ENCODE results near the gene LRRC45. TPM values are rescaled to one million over a fixed set of nuclear protein-coding genes. Genes with fewer than 3 reads are reported as not detected.
A peak's percentile ranks its signal among the peaks of the same experiment; 100 is the strongest.

The LRRC45 gene
- total and polyA plus RNA-seq, 9 of the 15 experiments (the other 6 are each of a cell fraction or from before 2014, with no cell fraction given) = 3.5 to 21.5 (median 11.2) TPM; not detected in 2

DNA sequence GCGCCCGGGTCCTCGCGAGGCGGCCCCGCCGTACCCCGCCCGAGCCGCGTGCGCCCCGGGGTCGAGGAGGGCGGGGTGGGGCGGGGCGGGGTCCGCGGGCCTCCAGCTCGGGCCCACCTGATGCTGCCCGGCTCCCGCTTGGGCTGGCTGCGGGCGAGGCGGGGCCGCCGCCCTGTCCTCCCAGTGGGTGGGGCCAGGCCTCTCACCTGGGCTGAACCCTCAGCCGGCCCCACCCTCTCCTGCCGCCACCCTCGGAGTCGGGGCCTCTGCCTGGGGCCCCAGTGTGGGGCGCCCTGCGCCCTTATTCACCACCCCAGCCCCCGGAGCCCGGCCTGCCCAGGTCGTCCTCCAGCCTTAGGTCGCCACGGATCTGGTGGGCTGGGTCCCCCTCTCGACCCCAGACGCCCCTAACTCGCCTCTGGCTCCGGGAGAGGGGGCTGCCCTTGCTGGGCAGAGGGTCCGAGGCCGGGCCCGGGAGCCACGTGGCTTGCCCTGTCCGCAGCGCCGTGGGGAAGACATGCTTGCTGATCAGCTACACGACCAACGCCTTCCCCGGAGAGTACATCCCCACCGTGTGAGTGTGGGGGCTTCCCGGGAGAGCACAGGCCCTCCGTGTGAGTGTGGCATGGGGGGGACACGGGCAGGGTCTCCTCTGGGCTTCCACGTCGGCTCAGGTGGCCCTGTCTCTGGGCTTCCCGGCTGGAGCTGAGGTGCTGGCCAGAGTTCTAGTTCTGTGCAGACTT, 9.0 kb downstream of the LRRC45 start (continued):
- TF ChIP-seq GATAD2A (IDR thresholded peaks at IDR 0.05) = 0 out of 2 replicates have a peak, but pooled peaks have one; percentile 61
- TF ChIP-seq TBP (optimal IDR thresholded peaks at IDR 0.05; ENCODE audit: low read depth, low read length) = peak; percentile 38
- TF ChIP-seq PREB (CRISPR knock-in tag; IDR thresholded peaks at IDR 0.05) = no peak
- TF ChIP-seq SMAD3 (CRISPR knock-in tag; conservative IDR thresholded peaks at IDR 0.05) = no peak
- no peak for TF ChIP-seq COPS2 (conservative IDR thresholded peaks at IDR 0.05)
- TF ChIP-seq CTCF (IDR thresholded peaks at IDR 0.05 in 2 of 3, conservative IDR thresholded peaks at IDR 0.05 in 1 of 3; ENCODE audit: insufficient read depth in 2 of 3, low read depth in 1 of 3, low read length in 3 of 3) = peak in 1 of 3 experiments; percentile 26; a peak in 2 of 6 replicates
- TF ChIP-seq MYNN (IDR thresholded peaks at IDR 0.05) = 0 out of 2 replicates have a peak, but pooled peaks have one; percentile 39
- no peak for TF ChIP-seq MYNN (CRISPR knock-in tag; IDR thresholded peaks at IDR 0.05)
- peak; percentile 71 for TF ChIP-seq MYC (IDR thresholded peaks at IDR 0.05; ENCODE audit: low read depth, low read length)
- peak; percentile 78; the same call in 1 of the 2 replicates for TF ChIP-seq MYC (CRISPR knock-in tag; IDR thresholded peaks at IDR 0.05; ENCODE audit: borderline replicate concordance, low read depth)
- 0 out of 2 replicates have a peak, but pooled peaks have one; percentile 36 for TF ChIP-seq KLF13 (tag; IDR thresholded peaks at IDR 0.05; ENCODE audit: borderline replicate concordance, low read depth)
- TF ChIP-seq ZBTB2 (IDR thresholded peaks at IDR 0.05) = no peak
- TF ChIP-seq HDAC1 (IDR thresholded peaks at IDR 0.05) = peak in 1 of 2 experiments; percentile 90; a peak in 2 of 4 replicates
- TF ChIP-seq, protein P1, sequence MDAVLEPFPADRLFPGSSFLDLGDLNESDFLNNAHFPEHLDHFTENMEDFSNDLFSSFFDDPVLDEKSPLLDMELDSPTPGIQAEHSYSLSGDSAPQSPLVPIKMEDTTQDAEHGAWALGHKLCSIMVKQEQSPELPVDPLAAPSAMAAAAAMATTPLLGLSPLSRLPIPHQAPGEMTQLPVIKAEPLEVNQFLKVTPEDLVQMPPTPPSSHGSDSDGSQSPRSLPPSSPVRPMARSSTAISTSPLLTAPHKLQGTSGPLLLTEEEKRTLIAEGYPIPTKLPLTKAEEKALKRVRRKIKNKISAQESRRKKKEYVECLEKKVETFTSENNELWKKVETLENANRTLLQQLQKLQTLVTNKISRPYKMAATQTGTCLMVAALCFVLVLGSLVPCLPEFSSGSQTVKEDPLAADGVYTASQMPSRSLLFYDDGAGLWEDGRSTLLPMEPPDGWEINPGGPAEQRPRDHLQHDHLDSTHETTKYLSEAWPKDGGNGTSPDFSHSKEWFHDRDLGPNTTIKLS (IDR thresholded peaks at IDR 0.05; ENCODE audit: borderline replicate concordance, low read depth) = peak; percentile 80
- no peak for TF ChIP-seq ZBED1 (IDR thresholded peaks at IDR 0.05)
- 0 out of 2 replicates have a peak, but pooled peaks have one; percentile 32 for TF ChIP-seq CBFB (CRISPR knock-in tag; IDR thresholded peaks at IDR 0.05)
- TF ChIP-seq PHTF2 (CRISPR knock-in tag; IDR thresholded peaks at IDR 0.05) = no peak
- TF ChIP-seq SIN3B (IDR thresholded peaks at IDR 0.05; ENCODE audit: low read depth) = peak; percentile 40; the same call in 1 of the 2 replicates
- no peak for TF ChIP-seq NRF1 (conservative IDR thresholded peaks at IDR 0.05 in 1 of 2, IDR thresholded peaks at IDR 0.05 in 1 of 2)
- peak; percentile 68 for TF ChIP-seq SAP30 (IDR thresholded peaks at IDR 0.05; ENCODE audit: borderline replicate concordance, insufficient read depth, low read depth, low read length, poor library complexity, severe bottlenecking)
- TF ChIP-seq POU5F1 (IDR thresholded peaks at IDR 0.05; ENCODE audit: borderline replicate concordance, low read depth, low read length, partially characterized antibody) = no peak
